GM12801 (cell line): ENCODE measurements around the gene CAPN5.

ENCODE experiments used
- TF ChIP-seq, protein P1 (sequence below): IDR thresholded peaks from one replicate; pipeline ENCODE4 v1.5.1; 2011; ENCODE audit warnings: control low read depth; ENCODE audit not compliant: insufficient read length; ENCODE audit errors: extremely low read depth

CAPN5 gene

DNA sequence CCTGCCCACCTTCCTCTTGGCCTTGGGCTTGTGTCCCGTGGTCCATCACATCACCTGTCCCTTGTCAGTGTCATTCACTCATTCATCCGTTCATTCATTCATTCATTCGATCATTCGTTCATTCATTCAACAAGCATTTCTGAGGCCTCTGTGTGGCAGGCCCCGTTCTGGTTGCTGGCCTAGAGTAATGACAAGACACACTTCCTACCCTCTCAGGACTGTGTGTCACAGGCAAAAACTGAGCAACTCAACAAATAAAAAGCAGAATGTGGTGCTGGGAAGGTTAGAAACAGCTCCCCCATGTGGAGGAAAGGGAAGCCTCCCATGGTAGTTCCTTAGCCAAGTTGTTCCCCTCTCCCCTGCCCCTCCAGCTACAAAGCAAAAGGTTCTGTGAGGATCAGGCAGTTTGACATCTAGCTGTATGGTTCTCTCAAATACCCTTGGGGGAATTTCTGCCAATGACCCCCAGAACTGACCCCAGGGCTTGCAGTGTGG, 34.3 kb downstream of the CAPN5 start:
- TF ChIP-seq, protein P1, sequence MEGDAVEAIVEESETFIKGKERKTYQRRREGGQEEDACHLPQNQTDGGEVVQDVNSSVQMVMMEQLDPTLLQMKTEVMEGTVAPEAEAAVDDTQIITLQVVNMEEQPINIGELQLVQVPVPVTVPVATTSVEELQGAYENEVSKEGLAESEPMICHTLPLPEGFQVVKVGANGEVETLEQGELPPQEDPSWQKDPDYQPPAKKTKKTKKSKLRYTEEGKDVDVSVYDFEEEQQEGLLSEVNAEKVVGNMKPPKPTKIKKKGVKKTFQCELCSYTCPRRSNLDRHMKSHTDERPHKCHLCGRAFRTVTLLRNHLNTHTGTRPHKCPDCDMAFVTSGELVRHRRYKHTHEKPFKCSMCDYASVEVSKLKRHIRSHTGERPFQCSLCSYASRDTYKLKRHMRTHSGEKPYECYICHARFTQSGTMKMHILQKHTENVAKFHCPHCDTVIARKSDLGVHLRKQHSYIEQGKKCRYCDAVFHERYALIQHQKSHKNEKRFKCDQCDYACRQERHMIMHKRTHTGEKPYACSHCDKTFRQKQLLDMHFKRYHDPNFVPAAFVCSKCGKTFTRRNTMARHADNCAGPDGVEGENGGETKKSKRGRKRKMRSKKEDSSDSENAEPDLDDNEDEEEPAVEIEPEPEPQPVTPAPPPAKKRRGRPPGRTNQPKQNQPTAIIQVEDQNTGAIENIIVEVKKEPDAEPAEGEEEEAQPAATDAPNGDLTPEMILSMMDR = no peak

DNA sequence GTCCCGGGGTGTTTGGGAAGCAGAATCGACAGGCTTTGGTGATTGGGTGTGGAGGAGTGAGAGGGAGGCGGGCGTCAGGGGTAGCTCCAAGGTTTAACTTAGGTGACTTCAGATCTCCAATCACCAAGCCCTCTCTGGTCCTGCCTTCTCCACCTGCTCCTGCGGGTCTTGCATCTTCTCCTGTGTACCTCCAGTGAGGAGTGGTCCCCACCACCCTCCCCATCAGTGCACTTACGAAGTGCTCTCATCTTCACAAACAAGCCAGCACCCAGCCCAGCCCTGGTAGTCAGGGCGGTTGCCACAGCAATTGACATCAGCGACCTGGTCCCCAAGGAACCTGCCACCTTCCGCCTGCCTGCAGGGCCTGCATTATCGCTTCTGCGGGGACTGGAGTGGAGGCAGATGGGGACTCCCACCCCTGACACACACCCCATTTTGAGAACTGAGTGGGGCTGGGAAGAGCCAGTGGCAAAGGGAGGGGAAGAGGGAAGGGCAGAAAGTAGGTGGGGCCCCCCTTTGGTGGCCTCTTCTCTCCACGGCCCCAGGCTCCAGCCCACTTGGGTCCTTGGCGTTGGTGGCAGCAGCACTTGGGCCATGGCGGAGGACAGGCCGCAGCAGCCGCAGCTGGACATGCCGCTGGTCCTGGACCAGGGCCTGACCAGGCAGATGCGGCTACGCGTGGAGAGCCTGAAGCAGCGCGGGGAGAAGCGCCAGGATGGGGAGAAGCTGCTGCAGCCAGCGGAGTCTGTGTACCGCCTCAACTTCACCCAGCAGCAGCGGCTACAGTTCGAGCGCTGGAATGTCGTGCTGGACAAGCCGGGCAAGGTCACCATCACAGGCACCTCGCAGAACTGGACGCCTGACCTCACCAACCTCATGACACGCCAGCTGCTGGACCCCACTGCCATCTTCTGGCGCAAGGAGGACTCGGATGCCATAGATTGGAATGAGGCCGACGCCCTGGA, 35.8 kb downstream of the CAPN5 start, which contains the start of gene OMP:
OMP (plus strand) TSS at position 595 of the 965 bp plus-strand sequence; CDS start at position 595, 0 bp downstream.
- TF ChIP-seq, protein P1 = no peak

DNA sequence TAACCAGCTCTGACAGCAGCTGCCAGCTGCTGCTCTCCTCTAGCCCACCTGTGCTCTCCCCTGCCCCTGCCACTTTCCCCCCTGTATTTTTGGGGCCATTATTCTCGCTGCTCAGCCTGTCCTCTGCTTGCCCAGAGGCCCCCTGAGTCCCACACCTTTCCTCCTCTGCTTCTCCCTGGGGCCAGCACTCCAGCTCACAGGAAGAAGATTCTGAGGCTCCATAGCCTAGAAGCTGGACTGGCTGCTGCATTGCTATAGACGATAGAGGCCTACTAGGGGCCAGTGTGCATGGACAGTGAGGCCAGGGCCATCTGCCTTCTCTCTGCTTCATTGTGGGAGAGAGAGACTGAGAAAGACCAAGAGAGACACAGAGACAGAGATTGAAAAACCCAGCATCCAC, 36.5 kb downstream of the CAPN5 start:
- TF ChIP-seq, protein P1 = no peak

DNA sequence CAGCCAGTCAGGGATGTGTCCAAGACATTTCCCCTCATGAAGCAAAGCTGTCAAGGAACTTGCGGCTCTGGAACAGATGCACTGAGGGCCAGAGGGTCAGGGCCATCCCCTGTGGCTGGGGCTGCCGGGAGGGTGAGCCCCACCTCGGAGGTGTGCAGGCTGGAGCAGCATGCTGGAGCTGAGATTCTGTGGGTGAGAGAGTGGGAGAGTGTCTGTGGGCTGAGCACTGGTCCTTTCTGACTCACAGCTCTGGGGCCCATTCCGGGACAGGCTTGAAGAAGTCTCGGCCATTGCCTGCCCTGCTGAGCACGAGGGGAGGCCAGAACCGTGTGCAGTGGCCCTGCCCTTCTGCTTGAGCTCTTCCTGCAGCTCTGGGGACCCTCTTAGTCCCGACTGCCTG, 38.0 kb downstream of the CAPN5 start:
- TF ChIP-seq, protein P1 = no peak

DNA sequence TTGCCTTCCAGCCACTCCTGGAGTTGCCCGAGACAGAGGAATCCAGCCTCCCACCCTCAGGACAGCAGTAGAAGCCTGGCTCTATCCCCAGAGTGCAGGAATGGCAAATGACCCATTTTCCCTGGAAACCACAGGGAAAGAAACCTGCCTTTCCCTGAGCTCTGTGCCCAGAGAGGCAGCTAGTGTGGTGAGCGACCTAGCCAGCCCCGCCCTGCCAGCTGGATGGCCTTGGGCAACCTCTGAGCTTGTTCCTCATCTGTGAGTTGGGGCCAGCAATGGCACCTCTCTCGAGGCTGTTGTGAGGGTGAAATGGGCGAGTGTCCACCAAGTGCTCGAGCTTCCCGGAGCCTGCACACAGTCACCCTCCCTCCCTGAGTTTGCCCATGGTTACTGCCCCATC, 39.5 kb downstream of the CAPN5 start:
- TF ChIP-seq, protein P1 = no peak

DNA sequence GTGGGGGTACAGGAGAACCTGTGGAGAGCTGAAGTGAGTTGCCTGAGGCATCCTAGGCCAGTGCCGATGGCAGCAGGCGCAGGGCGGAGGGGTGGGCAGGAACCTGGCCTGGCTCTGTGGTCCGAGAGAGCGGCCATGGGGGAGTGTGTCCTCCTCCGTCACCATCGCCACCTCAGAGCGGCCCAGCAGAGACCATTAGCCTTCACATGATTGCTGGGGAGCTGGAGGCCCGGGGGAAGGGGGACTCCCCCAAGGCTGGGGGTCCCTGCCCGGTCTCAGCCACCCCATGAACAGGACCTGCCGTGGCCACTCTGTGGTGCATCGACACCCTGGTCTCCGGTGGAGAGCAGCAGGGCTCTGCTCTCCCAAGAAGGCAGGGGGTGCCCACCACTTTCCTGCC, 40.0 kb downstream of the CAPN5 start:
- TF ChIP-seq, protein P1 = no peak

DNA sequence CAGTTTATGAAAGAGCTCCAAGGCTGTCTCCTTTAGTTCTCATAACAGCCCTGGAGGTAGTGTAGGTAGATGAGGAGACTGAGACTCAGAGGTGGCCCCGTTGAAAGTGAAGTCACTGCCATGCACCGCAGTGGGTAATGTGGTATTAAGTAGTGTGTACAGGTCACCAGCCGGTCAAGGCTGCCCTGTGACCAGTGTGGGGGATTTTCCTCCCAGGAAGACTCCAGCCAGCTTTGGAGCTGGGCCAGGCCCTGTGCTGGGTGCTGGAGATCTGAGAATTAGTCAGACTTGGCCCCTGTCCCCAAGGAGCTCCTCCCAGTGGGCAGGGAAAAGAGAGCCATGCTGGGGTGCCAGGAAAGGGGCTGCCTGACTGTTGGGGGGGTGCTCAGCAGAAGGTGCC, 41.2 kb downstream of the CAPN5 start:
- TF ChIP-seq, protein P1 = no peak
